Stimulated activated CD4-positive, alpha-beta T cell treated with anti-CD3 and anti-CD28 coated beads, Interleukin-2, amount 100 ng/mL, for 4 hours (primary cell): ENCODE data around the gene NPAS3.

ENCODE experiments used
- DNase-seq: peaks from one replicate; pipeline ENCODE4 v3.0.0-alpha.2; 2020; ENCODE audit warnings: low read depth

The NPAS3 gene

GRCh38 chr14:32938719-32939253 lies at the start of gene NPAS3:
Gene NPAS3, plus strand, starts transcription at chr14:32938879.
- DNase-seq = no peak

GRCh38 chr14:32896979-32897697 lies 41.5 kb upstream of the NPAS3 start:
- no peak for DNase-seq

GRCh38 chr14:32897698-32898064 lies 41.0 kb upstream of the NPAS3 start:
- no peak for DNase-seq

- DNase-seq = no peak
These were observed 39.8 kb upstream of the NPAS3 start for GRCh38 chr14:32898876-32899275.

GRCh38 chr14:32900547-32900946 lies 38.1 kb upstream of the NPAS3 start:
- no peak for DNase-seq

GRCh38 chr14:32905013-32905412 lies 33.7 kb upstream of the NPAS3 start:
- no peak for DNase-seq

- DNase-seq = no peak
These were observed 32.0 kb upstream of the NPAS3 start for GRCh38 chr14:32906672-32907071.

GRCh38 chr14:32908196-32909084 lies 30.2 kb upstream of the NPAS3 start:
- no peak for DNase-seq

GRCh38 chr14:32913725-32914124 lies 25.0 kb upstream of the NPAS3 start:
- no peak for DNase-seq

- DNase-seq = no peak
These were observed 24.3 kb upstream of the NPAS3 start for GRCh38 chr14:32914391-32914790.

GRCh38 chr14:32920696-32921276 lies 17.9 kb upstream of the NPAS3 start:
- no peak for DNase-seq

GRCh38 chr14:32925439-32925838 lies 13.2 kb upstream of the NPAS3 start:
- DNase-seq = no peak

GRCh38 chr14:32932302-32932913 lies 6.3 kb upstream of the NPAS3 start:
- no peak for DNase-seq

- no peak for DNase-seq
These were observed 5.6 kb upstream of the NPAS3 start for GRCh38 chr14:32932914-32933628.

- DNase-seq = no peak
These were observed 5.0 kb upstream of the NPAS3 start for GRCh38 chr14:32933629-32934072.

GRCh38 chr14:32934073-32934880 lies 4.4 kb upstream of the NPAS3 start:
- no peak for DNase-seq

- no peak for DNase-seq
These were observed 3.6 kb upstream of the NPAS3 start for GRCh38 chr14:32934881-32935633.

GRCh38 chr14:32939254-32940065 lies 781 bp downstream of the NPAS3 start:
- peak; percentile 16 for DNase-seq

GRCh38 chr14:32940066-32940651 lies 1.5 kb downstream of the NPAS3 start:
- DNase-seq = no peak
